Stimulated activated naive CD8-positive, alpha-beta T cell treated with anti-CD3 and anti-CD28 coated beads, Interleukin-15, amount 100 ng/mL, for 72 hours (primary cell): ENCODE data around the gene CSF2RB.

ENCODE experiments used
- ATAC-seq: fragments of 150-1000 bp; cut with Tn5 transposase; 2 replicates; pipeline ENCODE4 v1.10.0; 2021; ENCODE audit warnings: mild to moderate bottlenecking, moderate library complexity
- DNase-seq, 2 donors: peaks; one replicate each; pipeline ENCODE4 v3.0.0; 2021 to 2022
- H3K27ac Mint-ChIP-seq, 2 donors: one replicate each; pipeline ENCODE4 v1.8.0; 2022; ENCODE audit warnings: mild to moderate bottlenecking in 2 of 2, mixed read lengths in 2 of 2, moderate library complexity in 2 of 2
- H3K27me3 Mint-ChIP-seq: one replicate; pipeline ENCODE4 v1.8.0; 2022; ENCODE audit warnings: mixed read lengths
- H3K4me1 Mint-ChIP-seq: one replicate; pipeline ENCODE4 v1.8.0; 2022; ENCODE audit warnings: mild to moderate bottlenecking, mixed read lengths
- H3K4me3 Mint-ChIP-seq, 2 donors: one replicate each; pipeline ENCODE4 v1.8.0; 2022; ENCODE audit warnings: mild to moderate bottlenecking in 2 of 2, mixed read lengths in 2 of 2, moderate library complexity in 1 of 2
- H3K9me3 Mint-ChIP-seq, 2 donors: one replicate each; pipeline ENCODE4 v1.8.0; 2022; ENCODE audit warnings: mixed read lengths in 2 of 2

The CSF2RB gene

GRCh38 chr22:36913427-36914389 is at the start of gene CSF2RB:
Gene CSF2RB (plus strand): TSS chr22:36913628. CDS start chr22:36922208, 8,580 bp downstream.
- H3K27ac Mint-ChIP-seq: no peak within 1 kb of the TSS
- no peak within 1 kb of the TSS for H3K4me3 Mint-ChIP-seq
- no peak for DNase-seq
- no peaks in the 10 kb centered on the region for H3K9me3 Mint-ChIP-seq
- ATAC-seq: no peak
- peaks cover 55% of the 10 kb centered on the region for H3K27me3 Mint-ChIP-seq
- peaks cover 11% of the 10 kb centered on the region for H3K4me1 Mint-ChIP-seq

DNA sequence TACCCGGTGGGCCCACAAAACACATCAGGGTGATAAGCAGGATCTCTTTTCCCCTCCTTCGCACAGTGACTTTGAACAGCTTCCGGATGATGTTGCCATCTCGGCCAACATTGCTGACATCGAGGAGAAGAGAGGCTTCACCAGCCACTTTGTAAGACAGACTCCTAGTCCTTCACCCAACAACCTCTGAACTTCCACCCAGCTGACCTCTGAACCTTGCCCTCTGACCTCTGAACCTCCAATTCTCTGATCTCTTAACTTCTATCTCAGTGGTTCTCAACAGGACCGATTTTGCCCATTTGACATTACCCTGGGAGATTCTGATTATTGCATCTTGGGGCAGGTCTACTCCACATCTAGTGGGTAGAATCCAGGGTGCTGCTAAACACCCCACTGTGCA is 49.4 kb upstream of the CSF2RB start:
- H3K27ac Mint-ChIP-seq: no peak overlapping the region
- no peak for ATAC-seq
- no peak for DNase-seq
- no peaks in the 10 kb centered on the region for H3K9me3 Mint-ChIP-seq
- peaks cover 60% of the 10 kb centered on the region for H3K4me1 Mint-ChIP-seq
- no peak overlapping the region for H3K4me3 Mint-ChIP-seq
- H3K27me3 Mint-ChIP-seq: no peaks in the 10 kb centered on the region

DNA sequence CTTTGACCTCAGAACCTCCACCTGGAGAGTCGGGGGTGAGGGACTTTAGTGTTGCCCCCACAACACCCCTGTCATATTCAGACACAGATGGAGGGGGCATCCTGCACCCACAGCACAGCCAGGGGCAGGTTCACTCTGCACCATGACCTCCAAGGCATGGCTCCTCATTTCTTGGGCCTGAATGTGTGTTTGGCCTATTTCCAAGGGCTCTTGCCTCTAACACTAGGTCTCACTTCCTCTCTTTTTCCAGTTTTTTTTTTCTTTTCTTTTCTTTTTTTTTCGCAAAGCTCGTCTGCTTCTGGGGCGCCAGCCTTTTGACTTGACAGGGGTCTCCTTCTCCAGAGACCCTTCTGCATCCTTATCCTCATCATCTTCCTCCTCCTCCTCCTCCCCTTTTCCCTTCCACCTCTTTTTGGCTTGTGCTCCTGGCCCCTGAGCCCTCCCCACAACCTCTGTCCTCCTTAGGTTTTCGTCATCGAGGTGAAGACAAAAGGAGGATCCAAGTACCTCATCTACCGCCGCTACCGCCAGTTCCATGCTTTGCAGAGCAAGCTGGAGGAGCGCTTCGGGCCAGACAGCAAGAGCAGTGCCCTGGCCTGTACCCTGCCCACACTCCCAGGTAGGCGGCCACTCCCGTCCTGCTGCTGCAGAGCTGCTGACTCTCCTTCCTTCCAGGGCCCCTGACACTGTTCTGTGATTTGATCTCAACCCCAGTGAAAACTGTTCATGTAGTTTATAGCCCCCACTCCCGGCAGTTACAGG is 48.8 kb upstream of the CSF2RB start:
- Mint-ChIP-seq H3K4me3 (peak overlapping the region in 1 of 2 donors; percentile 19), H3K27ac (peak overlapping the region in 1 of 2 donors; percentile 38), H3K9me3 (no peaks in the 10 kb centered on the region), H3K27me3 (no peaks in the 10 kb centered on the region), H3K4me1 (peaks cover 53% of the 10 kb centered on the region)
- no peak for ATAC-seq
- no peak for DNase-seq

GRCh38 chr22:36865346-36865745 is 48.1 kb upstream of the CSF2RB start:
- DNase-seq: no peak
- Mint-ChIP-seq H3K27me3 (peaks cover 3% of the 10 kb centered on the region), H3K27ac (peak overlapping the region in 1 of 2 donors; percentile 35), H3K9me3 (no peaks in the 10 kb centered on the region), H3K4me1 (peaks cover 46% of the 10 kb centered on the region), H3K4me3 (peak overlapping the region in 1 of 2 donors; percentile 19)
- ATAC-seq: no peak

GRCh38 chr22:36867695-36868094 is 45.7 kb upstream of the CSF2RB start:
- H3K27ac Mint-ChIP-seq: no peak overlapping the region
- H3K9me3 Mint-ChIP-seq: peaks cover 0 to 5% of the 10 kb centered on the region in 2 donors
- peaks cover 28% of the 10 kb centered on the region for H3K4me1 Mint-ChIP-seq
- DNase-seq (no peak), ATAC-seq (no peak)
- peaks cover 13% of the 10 kb centered on the region for H3K27me3 Mint-ChIP-seq
- no peak overlapping the region for H3K4me3 Mint-ChIP-seq

GRCh38 chr22:36868546-36869181 is 44.8 kb upstream of the CSF2RB start:
- H3K4me1 Mint-ChIP-seq: peaks cover 37% of the 10 kb centered on the region
- peak overlapping the region in 1 of 2 donors; percentile 90 for H3K27ac Mint-ChIP-seq
- peaks cover 0 to 5% of the 10 kb centered on the region in 2 donors for H3K9me3 Mint-ChIP-seq
- H3K4me3 Mint-ChIP-seq: no peak overlapping the region
- H3K27me3 Mint-ChIP-seq: peaks cover 13% of the 10 kb centered on the region
- DNase-seq: no peak
- no peak for ATAC-seq

GRCh38 chr22:36870250-36870649 is 43.2 kb upstream of the CSF2RB start:
- ATAC-seq: no peak
- Mint-ChIP-seq H3K9me3 (peaks cover 0 to 5% of the 10 kb centered on the region in 2 donors), H3K27me3 (peaks cover 13% of the 10 kb centered on the region), H3K4me1 (peaks cover 34% of the 10 kb centered on the region), H3K27ac (peak overlapping the region in 1 of 2 donors; percentile 81), H3K4me3 (no peak overlapping the region)
- no peak for DNase-seq

DNA sequence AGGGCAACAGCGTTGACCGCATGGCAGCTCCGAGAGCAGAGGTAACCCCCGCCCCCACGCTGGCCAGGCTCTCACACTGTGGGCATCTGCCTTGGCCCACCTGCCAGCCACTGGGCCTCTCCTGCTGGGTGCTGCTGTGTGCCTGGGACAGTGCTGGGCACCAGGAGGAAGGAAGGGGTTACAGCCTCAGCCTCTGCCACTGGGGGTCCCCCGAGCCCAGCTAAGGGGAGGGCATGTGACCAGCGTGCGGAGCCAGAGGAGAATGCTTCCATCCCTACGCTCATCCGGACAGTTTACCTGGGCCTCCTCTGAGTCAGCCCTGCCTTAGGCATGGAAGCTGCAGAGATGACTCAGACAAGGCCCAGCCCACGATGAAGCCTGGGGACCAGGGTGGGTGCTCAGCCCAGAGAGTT is 41.8 kb upstream of the CSF2RB start:
- Mint-ChIP-seq H3K4me3 (no peak overlapping the region), H3K27ac (no peak overlapping the region), H3K27me3 (peaks cover 13% of the 10 kb centered on the region), H3K4me1 (peaks cover 25% of the 10 kb centered on the region), H3K9me3 (peaks cover 0 to 5% of the 10 kb centered on the region in 2 donors)
- ATAC-seq (no peak), DNase-seq (no peak)

- peak overlapping the region; percentile 40 to 71 for H3K27ac Mint-ChIP-seq
- H3K4me3 Mint-ChIP-seq: no peak overlapping the region
Measured at GRCh38 chr22:36872084-36872483, 41.3 kb upstream of the CSF2RB start.

GRCh38 chr22:36872866-36873498 is 40.4 kb upstream of the CSF2RB start:
- ATAC-seq (no peak), DNase-seq (no peak)
- Mint-ChIP-seq H3K9me3 (peaks cover 0 to 5% of the 10 kb centered on the region in 2 donors), H3K4me1 (peaks cover 25% of the 10 kb centered on the region), H3K4me3 (peak overlapping the region in 1 of 2 donors; percentile 2), H3K27me3 (peaks cover 25% of the 10 kb centered on the region), H3K27ac (peak overlapping the region; percentile 16 to 40)

More at GRCh38 chr22:36872084-36872483, 41.3 kb upstream of the CSF2RB start:
- no peak for DNase-seq
- peaks cover 0 to 5% of the 10 kb centered on the region in 2 donors for H3K9me3 Mint-ChIP-seq
- H3K4me1 Mint-ChIP-seq: peaks cover 25% of the 10 kb centered on the region
- peaks cover 16% of the 10 kb centered on the region for H3K27me3 Mint-ChIP-seq
- ATAC-seq: no peak

DNA sequence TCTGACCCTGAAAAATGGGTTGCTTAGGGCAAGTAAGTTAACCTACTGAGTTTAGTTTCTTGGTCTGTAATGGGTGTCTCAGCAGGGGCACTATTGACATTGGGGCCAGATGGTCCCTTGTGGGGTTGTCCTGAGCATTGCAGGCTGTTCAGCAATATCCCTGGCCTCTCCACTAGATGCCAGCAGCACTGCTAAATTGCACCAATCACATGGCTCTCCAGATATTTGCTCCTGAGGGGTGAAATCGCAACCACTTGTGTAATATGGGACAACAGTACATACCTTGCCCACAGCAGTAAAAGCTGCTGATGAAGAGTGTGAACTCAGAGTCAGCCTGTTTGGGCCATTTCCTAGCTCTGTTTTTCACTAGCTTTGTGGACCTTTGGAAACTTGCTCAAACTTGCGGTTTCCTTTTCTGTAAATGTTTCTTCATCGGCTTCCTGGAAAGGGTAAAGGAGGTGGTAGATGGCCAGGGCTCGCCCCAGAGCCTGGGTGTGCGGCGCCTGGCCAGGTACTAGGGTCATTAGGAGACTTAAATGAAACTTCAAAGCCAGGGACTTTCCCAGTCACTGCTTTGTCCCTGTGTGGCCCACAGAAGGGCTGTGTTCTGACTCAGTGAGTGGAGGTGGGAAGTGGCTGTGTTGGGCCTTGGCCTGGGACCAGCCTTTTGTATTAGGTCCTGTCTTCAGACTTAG is 39.7 kb upstream of the CSF2RB start:
- H3K9me3 Mint-ChIP-seq: peaks cover 1 to 5% of the 10 kb centered on the region in 2 donors
- peak; percentile 96 for ATAC-seq
- peaks cover 25% of the 10 kb centered on the region for H3K4me1 Mint-ChIP-seq
- H3K4me3 Mint-ChIP-seq: peak overlapping the region; percentile 27 to 43
- peak; percentile 35 to 77 for DNase-seq
- peak overlapping the region; percentile 59 to 88 for H3K27ac Mint-ChIP-seq
- peaks cover 30% of the 10 kb centered on the region for H3K27me3 Mint-ChIP-seq

- H3K27me3 Mint-ChIP-seq: peaks cover 30% of the 10 kb centered on the region
- no peak for DNase-seq
- H3K9me3 Mint-ChIP-seq: peaks cover 6 to 8% of the 10 kb centered on the region in 2 donors
- no peak for ATAC-seq
- peaks cover 25% of the 10 kb centered on the region for H3K4me1 Mint-ChIP-seq
- peak overlapping the region; percentile 59 to 88 for H3K27ac Mint-ChIP-seq
- H3K4me3 Mint-ChIP-seq: peak overlapping the region in 1 of 2 donors; percentile 43
Measured at GRCh38 chr22:36874309-36874696, 39.1 kb upstream of the CSF2RB start.

GRCh38 chr22:36874736-36875135 is 38.7 kb upstream of the CSF2RB start:
- peaks cover 25% of the 10 kb centered on the region for H3K4me1 Mint-ChIP-seq
- DNase-seq (no peak), ATAC-seq (no peak)
- H3K4me3 Mint-ChIP-seq: no peak overlapping the region
- H3K27me3 Mint-ChIP-seq: peaks cover 30% of the 10 kb centered on the region
- no peak overlapping the region for H3K27ac Mint-ChIP-seq
- peaks cover 11 to 12% of the 10 kb centered on the region in 2 donors for H3K9me3 Mint-ChIP-seq

GRCh38 chr22:36875741-36876140 is 37.7 kb upstream of the CSF2RB start:
- H3K9me3 Mint-ChIP-seq: peaks cover 20 to 21% of the 10 kb centered on the region in 2 donors
- no peak for ATAC-seq
- peak overlapping the region in 1 of 2 donors; percentile 91 for H3K27ac Mint-ChIP-seq
- peaks cover 23% of the 10 kb centered on the region for H3K27me3 Mint-ChIP-seq
- H3K4me1 Mint-ChIP-seq: peaks cover 25% of the 10 kb centered on the region
- H3K4me3 Mint-ChIP-seq: no peak overlapping the region
- DNase-seq: no peak
